IPS-18c (cell line): ENCODE results near the gene TBCK.
A peak's percentile ranks its signal among the peaks of the same experiment; 100 is the strongest.

Experiments
- H3K4me3 ChIP-seq: 2 replicates; pipeline ENCODE4 v1.7.0; 2013; ENCODE audit warnings: low read depth, mild to moderate bottlenecking, low read length, moderate library complexity; ENCODE audit not compliant: insufficient read depth
- H3K9me3 ChIP-seq: one replicate; pipeline ENCODE4 v1.6.1; 2013; ENCODE audit warnings: mild to moderate bottlenecking, low read length, moderate library complexity; ENCODE audit not compliant: control insufficient read depth, insufficient read depth

Gene TBCK

GRCh38 chr4:106315968-106316772, at the start of gene TBCK, which contains the start of gene AIMP1:
TSS of gene TBCK (minus strand) at chr4:106316209. CDS start at chr4:106308960, 7,249 bp downstream.
TSS of gene AIMP1 (plus strand) at chr4:106316550. CDS start at chr4:106325010, 8,460 bp downstream.
- peaks cover 3% of the 10 kb centered on the region for H3K9me3 ChIP-seq
- H3K4me3 ChIP-seq = peak within 1 kb of the TSS; percentile 89

- Histone ChIP-seq H3K4me3 (no peak overlapping the region), H3K9me3 (no peaks in the 10 kb centered on the region)
Observed at GRCh38 chr4:106365613-106366012, 49.6 kb upstream of the TBCK start.

- no peak overlapping the region for H3K4me3 ChIP-seq
Observed at GRCh38 chr4:106364282-106364681, 48.3 kb upstream of the TBCK start.

GRCh38 chr4:106362086-106362825, 46.2 kb upstream of the TBCK start:
- no peak overlapping the region for H3K4me3 ChIP-seq
- no peaks in the 10 kb centered on the region for H3K9me3 ChIP-seq

More at GRCh38 chr4:106364282-106364681, 48.3 kb upstream of the TBCK start:
- H3K9me3 ChIP-seq = no peaks in the 10 kb centered on the region

GRCh38 chr4:106358899-106359298, 42.9 kb upstream of the TBCK start:
- Histone ChIP-seq H3K4me3 (no peak overlapping the region), H3K9me3 (no peaks in the 10 kb centered on the region)

GRCh38 chr4:106355193-106355592, 39.2 kb upstream of the TBCK start:
- Histone ChIP-seq H3K4me3 (no peak overlapping the region), H3K9me3 (no peaks in the 10 kb centered on the region)

GRCh38 chr4:106353786-106354185, 37.8 kb upstream of the TBCK start:
- Histone ChIP-seq H3K4me3 (no peak overlapping the region), H3K9me3 (no peaks in the 10 kb centered on the region)

GRCh38 chr4:106351016-106351415, 35.0 kb upstream of the TBCK start:
- no peaks in the 10 kb centered on the region for H3K9me3 ChIP-seq
- no peak overlapping the region for H3K4me3 ChIP-seq

- H3K9me3 ChIP-seq = no peaks in the 10 kb centered on the region
Observed at GRCh38 chr4:106347167-106347566, 31.2 kb upstream of the TBCK start.

GRCh38 chr4:106344647-106344970, 28.6 kb upstream of the TBCK start:
- Histone ChIP-seq H3K4me3 (no peak overlapping the region), H3K9me3 (no peaks in the 10 kb centered on the region)

More at GRCh38 chr4:106347167-106347566, 31.2 kb upstream of the TBCK start:
- no peak overlapping the region for H3K4me3 ChIP-seq

- Histone ChIP-seq H3K9me3 (no peaks in the 10 kb centered on the region), H3K4me3 (no peak overlapping the region)
Observed at GRCh38 chr4:106343865-106344646, 28.0 kb upstream of the TBCK start.

GRCh38 chr4:106340774-106341173, 24.8 kb upstream of the TBCK start:
- Histone ChIP-seq H3K9me3 (peaks cover 3% of the 10 kb centered on the region), H3K4me3 (no peak overlapping the region)

GRCh38 chr4:106339431-106339830, 23.4 kb upstream of the TBCK start:
- peaks cover 3% of the 10 kb centered on the region for H3K9me3 ChIP-seq
- H3K4me3 ChIP-seq = no peak overlapping the region

- H3K9me3 ChIP-seq = peaks cover 3% of the 10 kb centered on the region
- no peak overlapping the region for H3K4me3 ChIP-seq
Observed at GRCh38 chr4:106338671-106339070, 22.7 kb upstream of the TBCK start.

- H3K9me3 ChIP-seq = peaks cover 3% of the 10 kb centered on the region
- H3K4me3 ChIP-seq = no peak overlapping the region
Observed at GRCh38 chr4:106337916-106338315, 21.9 kb upstream of the TBCK start.

- no peak overlapping the region for H3K4me3 ChIP-seq
Observed at GRCh38 chr4:106336618-106337017, 20.6 kb upstream of the TBCK start.

GRCh38 chr4:106334741-106335470, 18.9 kb upstream of the TBCK start:
- H3K4me3 ChIP-seq = no peak overlapping the region
- H3K9me3 ChIP-seq = peaks cover 3% of the 10 kb centered on the region

More at GRCh38 chr4:106336618-106337017, 20.6 kb upstream of the TBCK start:
- peaks cover 3% of the 10 kb centered on the region for H3K9me3 ChIP-seq
